Keratinocyte (primary cell): ENCODE results near the gene MN1. TPM values are rescaled to one million over a fixed set of nuclear protein-coding genes. Genes with fewer than 3 reads are reported as not detected.

Source experiments
- DNase-seq: peaks from one replicate; pipeline ENCODE4 v3.0.0-alpha.2; 2011; ENCODE audit warnings: low read depth, missing footprints, low spot score
- FAIRE-seq: peaks from 2 replicates; lab custom pipeline; 2011; peaks lifted over from hg19 to GRCh38; lab: Jason Lieb, UNC
- H2AFZ ChIP-seq: 2 replicates; pipeline ENCODE4 v1.6.0; 2012; ENCODE audit warnings: low read length, control low read depth, inconsistent platforms; ENCODE audit not compliant: control insufficient read depth
- H3K27ac ChIP-seq: 2 replicates; pipeline ENCODE4 v1.5.1; 2011; ENCODE audit warnings: low read length; ENCODE audit not compliant: control insufficient read depth, insufficient read depth
- H3K27me3 ChIP-seq: 3 replicates; pipeline ENCODE4 v1.6.0; 2011; ENCODE audit warnings: low read length; ENCODE audit not compliant: control insufficient read depth, insufficient read depth; ENCODE audit errors: extremely low read depth
- H3K36me3 ChIP-seq, 2 experiments: 2 replicates in 1 of 2; 3 replicates in 1 of 2; pipeline ENCODE4 v1.5.1; 2011; ENCODE audit warnings: low read length in 2 of 2, mild to moderate bottlenecking in 1 of 2; ENCODE audit not compliant: control insufficient read depth in 2 of 2, insufficient read depth in 2 of 2; ENCODE audit errors: extremely low read depth in 1 of 2
- H3K4me1 ChIP-seq: 3 replicates; pipeline ENCODE4 v1.5.1; 2011; ENCODE audit warnings: low read length; ENCODE audit not compliant: control insufficient read depth, insufficient read depth; ENCODE audit errors: extremely low read depth
- H3K4me2 ChIP-seq: 3 replicates; pipeline ENCODE4 v1.6.0; 2011; ENCODE audit warnings: low read depth, low read length; ENCODE audit not compliant: control insufficient read depth, insufficient read depth; ENCODE audit errors: extremely low read depth
- H3K4me3 ChIP-seq, 3 experiments: fragments of 200-600 bp in 1 of 3; sonication (generic) in 1 of 3; 2 replicates in 2 of 3; 3 replicates in 1 of 3; pipeline ENCODE4 v1.5.1; 2011 to 2016; ENCODE audit warnings: low read length in 3 of 3, mild to moderate bottlenecking in 3 of 3, control low read depth in 2 of 3, inconsistent platforms in 1 of 3, low read depth in 1 of 3, mixed read lengths in 1 of 3, mixed run types in 1 of 3, moderate library complexity in 1 of 3; ENCODE audit not compliant: control insufficient read depth in 2 of 3, insufficient read depth in 2 of 3; ENCODE audit errors: extremely low read depth in 1 of 3
- H3K79me2 ChIP-seq: 2 replicates; pipeline ENCODE4 v1.6.0; 2012; ENCODE audit warnings: low read length; ENCODE audit not compliant: control insufficient read depth, insufficient read depth
- H3K9ac ChIP-seq: 3 replicates; pipeline ENCODE4 v1.6.0; 2011; ENCODE audit warnings: low read length; ENCODE audit not compliant: control insufficient read depth, insufficient read depth; ENCODE audit errors: extremely low read depth
- H3K9me1 ChIP-seq: 3 replicates; pipeline ENCODE4 v1.6.0; 2011; ENCODE audit warnings: low read length; ENCODE audit not compliant: control insufficient read depth, insufficient read depth; ENCODE audit errors: extremely low read depth
- H3K9me3 ChIP-seq: 2 replicates; pipeline ENCODE4 v1.5.1; 2012; ENCODE audit warnings: low read depth, low read length; ENCODE audit not compliant: control insufficient read depth
- H4K20me1 ChIP-seq: 3 replicates; pipeline ENCODE4 v1.6.0; 2011; ENCODE audit warnings: low read length; ENCODE audit not compliant: control insufficient read depth, insufficient read depth; ENCODE audit errors: extremely low read depth
- EZH2 ChIP-seq: IDR thresholded peaks from one replicate; pipeline ENCODE4 v1.6.1; 2012; ENCODE audit warnings: inconsistent platforms, mild to moderate bottlenecking, low read length, moderate library complexity
- dilution Hi-C: fragments of 300-500 bp; cut with MboI; formaldehyde crosslinking; loops from one replicate; pipeline ENCODE4 v1.7.0; 2020; ENCODE audit warnings: low sequenced_read_pairs; ENCODE audit not compliant: extremely low pct_ligation_motif_present
- polyA plus RNA-seq, 5 experiments: library from polyadenylated mRNA; depleted of rRNA in 3 of 5; stranded (reverse) in 3 of 5; stranded (forward) in 1 of 5; unstranded in 1 of 5; fragments of >200 nt; gene quantifications; 1 replicate in 1 of 5; 2 replicates in 3 of 5; 3 replicates in 1 of 5; pipeline versions ENCODE4 v1.2.1 to v1.2.3, GENCODE V29; 2011 to 2012; ENCODE audit warnings: missing spikeins in 2 of 5, low read depth in 1 of 5, low replicate concordance in 1 of 5
- TF ChIP-seq, protein P1 (sequence below), 3 experiments: IDR thresholded peaks in 1 of 3; conservative IDR thresholded peaks in 1 of 3; optimal IDR thresholded peaks in 1 of 3; 2 replicates in 2 of 3; 3 replicates in 1 of 3; pipeline versions ENCODE3 to v1.5.1; 2011; ENCODE audit warnings: low read length in 3 of 3, mild to moderate bottlenecking in 3 of 3, moderate library complexity in 2 of 3, control low read depth in 1 of 3, inconsistent platforms in 1 of 3; ENCODE audit not compliant: insufficient read depth in 2 of 3; ENCODE audit errors: extremely low read depth in 1 of 3

MN1 gene
- polyA plus RNA-seq, 1 donor (not counting 4 experiments of a cell fraction or from before 2014, with no cell fraction given) = 2.2 TPM

DNA sequence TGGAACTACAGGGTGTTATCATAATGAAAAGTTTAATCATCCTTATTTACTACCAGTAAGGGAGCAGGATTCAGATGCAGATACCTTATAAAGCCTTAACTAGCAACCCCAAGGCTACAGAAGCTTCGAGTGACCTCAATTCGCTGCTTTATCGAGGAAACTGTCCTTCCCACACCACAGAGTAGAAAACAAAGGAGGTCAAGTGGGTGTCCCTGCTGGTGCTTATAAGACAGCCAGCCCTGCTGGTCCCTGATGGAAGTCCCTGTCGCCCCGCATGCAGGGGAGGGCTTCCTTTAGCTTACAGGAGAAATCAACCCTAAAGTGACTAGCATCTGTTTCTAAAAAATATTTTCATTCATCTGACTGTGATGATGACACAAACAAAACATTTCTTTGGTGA, 7.3 kb downstream of the MN1 start:
- Histone ChIP-seq H3K4me1 (peaks cover 4% of the 10 kb centered on the region), H3K9me1 (no peaks in the 10 kb centered on the region), H3K36me3 (peaks cover 8 to 10% of the 10 kb centered on the region in 2 experiments), H3K4me2 (no peak overlapping the region), H4K20me1 (no peaks in the 10 kb centered on the region), H2AFZ (no peak overlapping the region), H3K79me2 (peaks cover 55% of the 10 kb centered on the region), H3K4me3 (no peak overlapping the region), H3K27ac (no peak overlapping the region), H3K9me3 (no peaks in the 10 kb centered on the region), H3K9ac (no peak overlapping the region), H3K27me3 (no peaks in the 10 kb centered on the region)
- dilution Hi-C loops = no loop called here
- DNase-seq (no peak), FAIRE-seq (no peak)
- TF ChIP-seq EZH2 = no peak
- TF ChIP-seq, protein P1, sequence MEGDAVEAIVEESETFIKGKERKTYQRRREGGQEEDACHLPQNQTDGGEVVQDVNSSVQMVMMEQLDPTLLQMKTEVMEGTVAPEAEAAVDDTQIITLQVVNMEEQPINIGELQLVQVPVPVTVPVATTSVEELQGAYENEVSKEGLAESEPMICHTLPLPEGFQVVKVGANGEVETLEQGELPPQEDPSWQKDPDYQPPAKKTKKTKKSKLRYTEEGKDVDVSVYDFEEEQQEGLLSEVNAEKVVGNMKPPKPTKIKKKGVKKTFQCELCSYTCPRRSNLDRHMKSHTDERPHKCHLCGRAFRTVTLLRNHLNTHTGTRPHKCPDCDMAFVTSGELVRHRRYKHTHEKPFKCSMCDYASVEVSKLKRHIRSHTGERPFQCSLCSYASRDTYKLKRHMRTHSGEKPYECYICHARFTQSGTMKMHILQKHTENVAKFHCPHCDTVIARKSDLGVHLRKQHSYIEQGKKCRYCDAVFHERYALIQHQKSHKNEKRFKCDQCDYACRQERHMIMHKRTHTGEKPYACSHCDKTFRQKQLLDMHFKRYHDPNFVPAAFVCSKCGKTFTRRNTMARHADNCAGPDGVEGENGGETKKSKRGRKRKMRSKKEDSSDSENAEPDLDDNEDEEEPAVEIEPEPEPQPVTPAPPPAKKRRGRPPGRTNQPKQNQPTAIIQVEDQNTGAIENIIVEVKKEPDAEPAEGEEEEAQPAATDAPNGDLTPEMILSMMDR (optimal IDR thresholded peaks at IDR 0.05 in 1 of 3, IDR thresholded peaks at IDR 0.05 in 1 of 3, conservative IDR thresholded peaks at IDR 0.05 in 1 of 3; ENCODE audit: extremely low read depth in 1 of 3, insufficient read depth in 2 of 3, low read length in 3 of 3) = no peak

DNA sequence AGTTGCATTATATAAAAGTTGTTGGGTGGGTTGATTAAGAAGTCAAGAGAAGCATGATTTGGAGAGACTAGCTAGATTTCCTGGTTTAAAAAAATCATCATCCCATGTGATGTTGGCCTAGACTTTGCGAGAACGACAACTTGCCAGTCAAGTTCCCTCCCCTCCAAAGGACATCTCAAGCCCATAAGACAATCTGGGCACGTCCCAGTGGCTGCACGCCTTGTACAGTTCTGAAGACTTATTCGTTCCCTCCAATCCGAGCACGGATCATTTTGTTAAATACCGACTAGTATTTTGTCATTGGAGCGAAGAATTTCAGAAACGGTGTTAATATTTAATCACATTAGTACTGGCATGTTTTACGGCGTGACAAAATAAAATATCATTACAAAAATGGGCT, 8.0 kb downstream of the MN1 start:
- TF ChIP-seq, protein P1 (optimal IDR thresholded peaks at IDR 0.05 in 1 of 3, IDR thresholded peaks at IDR 0.05 in 1 of 3, conservative IDR thresholded peaks at IDR 0.05 in 1 of 3; ENCODE audit: extremely low read depth in 1 of 3, insufficient read depth in 2 of 3, low read length in 3 of 3) = no peak
- no peak for TF ChIP-seq EZH2
- Histone ChIP-seq H3K4me3 (no peak overlapping the region), H3K4me2 (no peak overlapping the region), H3K4me1 (peaks cover 4% of the 10 kb centered on the region), H3K9me1 (no peaks in the 10 kb centered on the region), H3K9me3 (no peaks in the 10 kb centered on the region), H2AFZ (no peak overlapping the region), H4K20me1 (no peaks in the 10 kb centered on the region), H3K9ac (no peak overlapping the region), H3K27ac (no peak overlapping the region), H3K36me3 (peaks cover 9 to 11% of the 10 kb centered on the region in 2 experiments), H3K79me2 (peaks cover 50% of the 10 kb centered on the region), H3K27me3 (no peaks in the 10 kb centered on the region)
- no peak for FAIRE-seq
- dilution Hi-C loops = no loop called here
- DNase-seq = no peak
